Myocyte (in vitro differentiated cells): ENCODE data around the gene PLA2G12B. TPM values are rescaled to one million over a fixed set of nuclear protein-coding genes. Genes with fewer than 3 reads are reported as not detected.
"Not testable (repeated sequence)": the region's sequence is repeated elsewhere in the genome, so short reads cannot be mapped to it uniquely, and the experiment has no call there.

Experiments used
- DNase-seq: peaks from one replicate; pipeline ENCODE4 v3.0.0-alpha.2; 2012; ENCODE audit warnings: low read depth
- polyA plus RNA-seq: library from polyadenylated mRNA; unstranded; fragments of >200 nt; gene quantifications from one replicate; pipeline ENCODE4 v1.2.1, GENCODE V29; 2012; ENCODE audit warnings: missing spikeins
- total RNA-seq: library from RNA; depleted of rRNA; stranded (reverse); fragments of >200 nt; gene quantifications from 2 replicates; pipeline ENCODE4 v1.2.3, GENCODE V29; 2014

Gene PLA2G12B, protein sequence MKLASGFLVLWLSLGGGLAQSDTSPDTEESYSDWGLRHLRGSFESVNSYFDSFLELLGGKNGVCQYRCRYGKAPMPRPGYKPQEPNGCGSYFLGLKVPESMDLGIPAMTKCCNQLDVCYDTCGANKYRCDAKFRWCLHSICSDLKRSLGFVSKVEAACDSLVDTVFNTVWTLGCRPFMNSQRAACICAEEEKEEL
- total RNA-seq, result not detected in 2 replicates
- polyA plus RNA-seq, result not detected

DNA sequence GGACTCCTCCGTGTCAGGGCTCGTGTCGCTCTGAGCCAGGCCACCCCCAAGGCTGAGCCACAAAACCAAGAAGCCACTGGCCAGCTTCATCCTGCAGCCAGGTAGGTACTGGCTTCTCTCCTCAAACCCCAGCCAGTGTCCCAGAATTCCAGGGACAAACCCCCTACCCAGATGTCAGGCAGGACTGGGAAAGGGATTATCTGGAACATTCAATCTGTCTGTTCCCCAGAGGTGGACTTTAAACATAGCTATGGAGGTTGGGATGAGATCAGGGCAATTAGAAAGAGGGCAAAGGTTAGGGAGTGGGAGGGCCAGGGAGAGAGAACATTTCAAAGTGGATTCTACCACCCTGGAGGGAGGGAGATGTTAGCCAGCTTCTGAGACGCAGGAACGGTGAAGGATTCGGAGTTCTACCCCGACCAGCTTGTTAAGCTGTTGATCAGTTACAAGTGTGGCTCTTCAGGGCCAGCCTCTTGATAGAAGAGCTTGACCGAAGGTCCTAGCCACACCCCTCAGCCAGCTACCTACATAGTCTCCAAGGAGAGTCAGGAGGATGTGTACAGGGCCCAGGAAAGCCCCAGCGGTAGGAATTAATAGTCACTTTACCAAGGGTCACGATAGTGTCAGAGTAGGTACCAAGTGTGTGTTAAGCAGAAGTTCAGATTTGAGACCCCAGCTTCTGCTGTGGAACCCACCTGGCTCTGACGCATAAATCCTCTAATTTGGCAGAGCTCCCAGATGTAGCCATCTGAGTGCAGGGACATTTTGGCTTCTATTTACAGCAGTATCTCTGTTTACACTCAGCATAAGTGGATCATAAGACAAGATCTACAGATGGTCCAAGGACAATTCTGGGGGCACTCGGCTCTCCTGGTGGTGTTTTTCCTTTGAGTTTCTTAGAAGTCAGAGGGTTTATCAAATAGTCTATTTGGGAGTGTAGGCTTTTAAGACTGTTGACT is at the start of gene PLA2G12B:
Gene PLA2G12B (minus strand): TSS at position 211 of the 959 bp plus-strand sequence. CDS start 121 bp downstream, at position 90.
- DNase-seq, result no peak

DNA sequence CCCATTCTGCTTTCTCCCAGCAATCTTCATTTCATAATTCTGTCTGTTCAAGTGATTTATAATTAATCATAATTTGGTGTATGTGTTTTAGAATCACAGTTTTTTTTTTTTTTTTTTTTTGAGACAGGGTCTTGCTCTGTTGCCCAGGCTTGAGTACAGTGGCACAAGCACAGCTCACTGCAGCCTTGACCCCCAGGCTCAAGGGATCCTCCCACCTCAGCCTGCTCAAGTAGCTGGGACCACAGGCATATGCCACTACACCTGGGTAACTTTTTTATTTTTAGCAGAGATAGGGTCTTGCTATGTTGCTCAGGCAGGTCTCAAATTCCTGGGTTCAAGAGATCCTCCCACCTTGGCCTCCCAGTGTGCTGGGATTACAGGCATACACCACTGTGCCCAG is 49.2 kb upstream of the PLA2G12B start:
- no peak for DNase-seq

DNA sequence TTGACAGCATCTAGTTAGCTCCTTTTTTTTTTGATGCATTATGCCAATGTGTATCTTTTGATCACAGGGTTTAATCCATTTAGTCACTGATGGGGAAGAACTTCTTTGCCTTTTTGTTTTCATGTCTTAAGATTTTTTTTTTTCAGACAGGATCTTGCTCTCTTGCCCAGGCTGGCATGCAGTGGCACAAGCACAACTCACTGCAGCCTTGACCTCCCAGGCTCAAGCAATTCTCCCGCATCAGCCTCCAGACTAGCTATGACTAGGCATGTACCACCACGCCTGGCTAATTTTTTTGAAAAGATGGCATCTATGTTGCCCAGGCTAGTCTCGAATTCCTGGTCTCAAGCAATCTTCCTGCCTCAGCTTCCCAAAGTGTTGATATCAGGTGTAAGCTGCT is 46.4 kb upstream of the PLA2G12B start:
- DNase-seq, result no peak

DNA sequence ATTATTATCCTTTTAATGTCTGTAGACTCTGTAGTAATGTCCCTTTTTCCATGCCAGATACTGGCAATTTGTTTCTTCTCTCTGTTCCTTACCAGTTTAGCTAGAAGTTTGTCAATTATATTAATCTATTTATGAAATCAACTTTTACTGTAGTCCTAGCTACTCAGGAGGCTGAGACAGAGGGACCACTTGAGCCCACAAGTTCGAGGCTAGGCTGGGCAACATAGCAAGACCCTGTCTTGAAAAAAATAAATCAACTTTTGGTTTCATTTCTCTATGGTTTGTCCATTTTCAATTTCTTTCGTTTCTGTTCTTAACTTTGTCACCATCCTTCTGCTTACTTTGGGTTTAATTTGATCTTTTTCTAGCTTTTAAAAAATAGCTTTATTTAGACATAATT is 42.5 kb upstream of the PLA2G12B start:
- no peak for DNase-seq

DNA sequence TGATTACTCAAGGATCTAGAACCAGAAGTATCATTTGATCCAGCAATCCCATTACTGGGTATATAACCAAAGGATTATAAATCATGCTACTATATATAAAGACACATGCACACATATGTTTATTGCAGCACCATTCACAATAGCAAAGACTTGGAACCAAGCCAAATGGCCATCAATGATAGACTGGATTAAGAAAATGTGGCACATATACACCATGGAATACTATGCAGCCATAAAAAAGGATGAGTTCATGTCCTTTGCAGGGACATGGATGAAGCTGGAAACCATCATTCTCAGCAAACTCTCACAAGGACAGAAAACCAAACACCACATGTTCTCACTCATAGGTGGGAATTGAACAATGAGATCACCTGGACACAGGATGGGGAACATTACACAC is 40.9 kb upstream of the PLA2G12B start:
- DNase-seq, result not testable (repeated sequence)

DNA sequence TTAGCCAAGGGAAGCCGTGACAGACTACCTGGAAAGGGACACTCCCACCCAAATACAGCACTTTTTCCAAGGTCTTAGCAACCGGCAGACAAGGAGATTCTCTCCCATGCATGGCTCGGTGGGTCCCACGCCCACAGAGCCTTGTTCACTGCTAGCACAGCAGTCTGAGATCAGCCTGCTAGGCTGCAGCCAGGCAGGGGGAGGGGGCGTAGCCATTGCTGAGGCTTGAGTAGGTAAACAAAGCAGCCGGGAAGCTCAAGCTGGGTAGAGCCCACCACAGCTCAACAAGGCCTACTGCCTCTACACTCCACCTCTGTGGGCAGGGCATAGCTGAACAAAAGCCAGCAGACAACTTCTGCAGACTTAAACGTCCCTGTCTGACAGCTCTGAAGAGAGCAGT is 35.2 kb upstream of the PLA2G12B start:
- not testable (repeated sequence) for DNase-seq

DNA sequence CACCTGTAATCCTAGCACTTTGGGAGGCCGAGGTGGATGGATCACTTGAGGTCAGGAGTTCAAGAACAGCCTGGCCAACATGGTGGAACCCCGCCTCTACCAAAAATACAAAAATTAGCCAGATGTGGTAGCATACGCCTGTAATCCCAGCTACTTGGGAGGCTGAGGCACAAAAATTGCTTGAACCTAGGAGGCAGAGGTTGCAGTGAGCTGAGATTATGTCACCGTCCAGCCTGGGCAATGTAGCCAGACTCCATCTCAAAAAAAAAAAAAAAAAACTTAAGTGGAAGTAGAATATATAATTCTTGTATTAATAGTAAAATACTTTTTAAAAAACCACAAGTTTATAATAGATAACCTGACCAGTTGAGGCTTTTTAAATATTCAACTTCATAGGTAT is 30.0 kb upstream of the PLA2G12B start:
- not testable (repeated sequence) for DNase-seq

DNA sequence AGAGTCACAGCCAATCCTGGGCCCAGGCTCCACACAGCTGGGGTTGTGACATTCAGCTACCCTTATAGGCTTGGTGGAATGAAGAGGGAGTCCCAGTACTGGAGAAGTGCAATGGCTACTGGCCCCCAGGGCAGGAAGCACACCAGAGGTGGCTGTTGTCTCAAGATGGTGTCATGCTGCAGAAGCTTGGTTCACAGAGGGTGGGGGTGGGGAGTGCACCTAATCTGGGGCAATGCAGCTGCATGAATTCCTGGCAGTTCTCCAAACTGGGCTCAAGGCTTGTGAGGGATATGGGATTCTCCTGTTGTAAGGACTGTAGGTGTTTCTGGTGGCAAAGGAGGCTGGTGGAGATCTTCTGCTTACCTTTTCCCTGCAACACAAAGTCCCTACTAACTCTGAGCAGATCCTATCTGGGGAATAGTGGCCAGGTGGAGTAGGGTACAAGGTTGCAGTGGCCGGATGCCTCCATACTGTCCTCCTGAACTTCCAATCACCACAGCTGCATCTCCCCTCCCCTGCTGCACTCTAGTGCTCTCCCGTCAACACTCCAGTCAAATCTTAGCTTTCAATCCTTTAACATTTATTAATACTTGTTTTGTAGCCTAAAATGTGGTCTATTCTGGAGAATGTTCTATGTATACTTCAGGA is 27.4 kb upstream of the PLA2G12B start:
- DNase-seq, result peak; percentile 18

DNA sequence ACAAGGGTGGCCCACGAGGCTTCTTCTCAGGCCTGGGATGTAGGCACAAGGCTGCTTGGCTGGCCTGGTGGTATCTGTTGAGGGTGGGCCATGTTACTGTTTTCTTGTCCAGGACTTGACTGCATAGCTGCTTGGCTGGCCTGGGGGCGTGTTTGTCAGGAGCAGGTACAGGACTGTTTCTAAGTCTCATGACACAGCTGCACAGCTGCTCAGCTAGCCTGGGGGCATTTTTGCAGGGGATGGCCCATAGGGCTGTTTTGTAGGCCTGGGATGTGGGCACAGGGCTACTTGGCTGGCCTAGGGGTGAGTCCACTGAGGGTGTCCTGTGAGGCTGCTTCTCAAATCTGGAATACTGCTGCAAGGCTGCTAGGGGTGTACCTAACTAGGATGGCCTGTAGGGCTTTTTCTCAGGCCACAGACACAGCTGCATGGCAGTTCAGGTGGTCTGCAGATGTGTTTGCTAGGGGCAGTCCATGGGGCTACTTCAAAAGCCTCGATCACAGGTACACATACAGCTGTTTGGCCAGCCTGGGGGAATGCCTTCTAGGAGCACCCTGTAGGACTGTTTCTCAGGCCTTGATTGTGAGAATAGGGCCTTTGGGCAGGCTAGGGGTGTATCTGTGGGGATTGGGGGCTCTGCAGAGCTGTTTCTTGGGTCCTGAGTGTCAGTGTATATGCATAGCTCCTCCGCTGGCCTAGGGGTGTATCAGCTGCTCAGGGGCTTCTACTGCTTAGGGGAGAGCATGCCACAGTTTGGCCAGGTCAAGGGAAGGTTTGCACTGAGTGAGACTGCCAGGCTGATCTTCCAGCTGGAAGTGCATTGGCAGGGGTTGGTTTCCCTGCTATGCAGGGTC is 26.6 kb upstream of the PLA2G12B start:
- no peak for DNase-seq

DNA sequence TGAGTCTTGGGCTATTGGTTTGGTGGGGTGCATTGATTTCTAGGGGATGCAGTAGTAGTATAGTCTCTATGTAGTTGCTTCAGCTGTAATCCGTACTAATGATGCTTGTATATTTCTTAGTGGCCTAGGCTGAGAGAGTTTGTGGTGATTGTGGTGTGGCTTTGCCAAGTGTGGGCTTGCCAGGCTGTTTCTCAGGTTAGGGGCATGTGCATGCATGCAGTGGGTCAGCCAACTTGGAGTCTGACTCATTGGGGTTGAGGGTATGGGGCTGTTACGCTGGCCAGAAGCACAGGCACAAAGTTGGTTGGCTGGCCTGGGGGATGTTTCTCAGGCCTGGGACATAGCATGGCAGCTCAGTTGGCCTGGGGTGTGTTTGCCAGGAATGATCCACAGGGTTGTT is 25.7 kb upstream of the PLA2G12B start:
- peak; percentile 22 for DNase-seq

DNA sequence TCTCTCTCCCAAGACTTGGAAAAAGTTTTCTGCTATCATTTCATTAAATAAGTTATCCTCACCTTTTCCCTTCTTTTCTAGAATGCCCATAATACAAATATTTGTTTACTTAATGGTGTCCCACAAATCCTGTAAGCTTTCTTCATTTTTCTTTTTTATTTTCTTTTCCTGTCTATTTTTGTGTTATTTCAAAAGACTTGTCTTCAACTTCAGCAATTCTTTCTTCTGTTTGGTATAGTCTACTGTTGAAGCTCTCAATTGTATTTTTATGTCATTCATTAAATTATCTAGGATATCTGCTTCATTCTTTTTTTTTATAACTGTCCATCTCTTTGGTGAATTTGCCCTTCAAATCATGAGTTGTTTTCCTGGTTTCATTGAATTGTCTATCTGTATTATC is 25.1 kb upstream of the PLA2G12B start:
- no peak for DNase-seq

DNA sequence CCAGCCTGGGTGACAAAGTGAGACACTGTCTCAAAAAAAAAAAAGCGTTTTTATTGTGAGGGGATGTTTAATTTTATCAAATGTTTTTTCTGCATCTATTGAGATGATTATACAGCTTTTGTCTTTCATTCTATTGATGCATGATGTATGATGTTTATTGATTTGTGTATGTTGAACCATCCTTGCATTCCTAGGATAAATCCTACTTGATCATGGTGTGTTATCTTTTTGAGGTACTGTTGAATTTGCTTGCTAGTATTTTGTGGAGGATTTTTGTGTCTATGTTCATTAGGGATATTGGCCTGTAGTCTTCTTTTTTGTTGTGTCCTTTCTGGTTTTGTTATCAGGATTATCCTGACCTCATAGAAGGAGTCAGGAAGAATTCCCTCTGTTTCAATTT is 22.3 kb upstream of the PLA2G12B start:
- no peak for DNase-seq

DNA sequence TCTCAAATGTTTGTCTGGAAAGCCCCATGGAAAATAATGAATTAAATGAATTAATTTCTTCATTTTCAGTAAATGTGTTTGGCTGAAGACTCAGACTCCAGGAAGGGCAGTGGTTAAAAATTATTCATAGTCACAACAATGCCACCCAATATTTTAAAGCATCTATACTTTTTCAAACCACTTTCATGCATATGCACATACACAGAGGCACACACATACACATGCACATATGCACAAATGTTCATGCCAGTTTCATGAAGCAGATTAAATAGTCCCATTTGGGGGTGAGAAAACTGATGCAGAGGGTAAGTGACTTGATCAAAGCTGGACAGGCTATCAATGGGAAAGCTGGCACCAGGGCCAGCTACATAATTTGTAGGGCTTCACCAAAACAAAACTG is 1.4 kb upstream of the PLA2G12B start:
- no peak for DNase-seq

DNA sequence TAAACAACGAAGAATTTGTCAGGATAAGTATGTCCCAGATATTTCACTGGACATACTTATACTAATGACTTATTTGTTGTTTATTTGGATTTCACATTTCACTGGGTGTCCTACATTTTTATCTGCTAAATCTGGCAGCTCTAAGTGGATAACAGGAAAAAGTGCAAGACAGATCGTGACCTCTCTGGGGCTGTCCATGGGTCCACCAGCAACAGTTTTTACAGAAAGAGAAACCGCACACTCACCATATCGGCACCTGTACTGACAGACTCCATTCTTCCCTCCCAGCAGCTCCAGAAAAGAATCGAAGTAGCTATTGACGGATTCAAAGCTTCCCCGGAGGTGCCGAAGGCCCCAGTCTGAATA is 393 bp downstream of the PLA2G12B start:
- DNase-seq, result no peak

DNA sequence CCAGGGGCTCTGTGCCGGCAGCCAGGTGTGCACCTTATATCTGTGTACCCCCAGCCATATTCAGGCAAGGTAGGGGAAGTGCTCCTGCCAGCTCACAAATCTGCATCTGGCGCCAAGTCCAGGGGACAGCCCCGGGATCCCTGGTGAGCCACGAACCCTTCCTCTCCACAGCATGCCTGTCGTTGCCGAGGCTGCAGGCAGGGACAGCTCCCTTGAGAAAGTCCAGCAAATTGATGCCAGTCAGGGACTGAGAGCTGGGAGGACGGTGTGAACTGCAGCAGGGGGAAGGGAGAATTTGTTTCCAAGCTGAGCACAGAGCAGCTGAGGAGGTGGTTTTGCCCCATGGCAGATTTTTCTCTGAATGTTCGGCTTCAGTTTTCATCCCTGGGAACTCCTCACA is 919 bp downstream of the PLA2G12B start:
- peak; percentile 58 for DNase-seq

DNA sequence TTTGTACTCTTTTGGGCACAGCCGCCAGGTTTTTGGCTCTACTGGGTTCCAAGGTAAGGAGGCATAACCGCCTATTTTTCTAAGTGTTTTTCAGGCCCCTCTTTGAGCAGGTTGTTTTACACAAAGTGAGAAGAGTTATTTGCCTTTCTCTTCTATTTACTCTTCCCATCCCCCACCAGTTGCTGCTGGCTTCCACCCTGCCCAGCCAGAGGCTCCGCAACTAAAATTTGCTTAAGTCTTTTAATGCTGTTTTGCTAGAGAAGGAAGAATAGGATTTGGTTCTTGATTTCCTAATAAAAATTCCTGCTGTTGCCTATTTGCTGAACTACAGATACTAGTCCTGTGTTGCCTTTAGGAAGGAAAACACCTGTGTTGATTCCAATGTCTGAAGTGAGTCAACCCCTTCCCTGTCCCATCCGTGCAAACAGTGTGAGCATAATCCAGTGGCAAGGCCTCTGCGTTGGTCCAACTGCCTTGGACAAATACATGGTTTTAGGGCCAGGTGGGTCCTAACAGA is 1.9 kb downstream of the PLA2G12B start:
- no peak for DNase-seq

DNA sequence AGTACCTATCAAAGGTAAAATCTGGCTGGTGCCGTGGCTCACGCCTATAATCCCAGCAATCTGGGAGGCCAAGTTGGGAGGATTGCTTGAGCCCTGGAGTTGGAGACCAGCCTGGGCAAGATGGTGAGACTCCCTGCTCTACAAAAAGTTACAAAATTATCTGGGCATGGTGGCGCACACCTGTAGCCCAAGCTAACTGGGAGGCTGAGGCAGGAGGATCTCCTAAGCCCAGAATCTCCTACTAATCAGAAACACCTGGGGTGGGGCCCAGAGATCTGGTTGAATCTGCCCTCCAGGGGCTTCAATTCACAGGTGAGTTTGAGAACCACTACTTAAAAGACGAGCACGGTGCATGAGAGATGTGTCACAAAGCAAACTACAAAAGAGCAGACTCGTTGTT is 2.4 kb downstream of the PLA2G12B start:
- DNase-seq, result no peak

DNA sequence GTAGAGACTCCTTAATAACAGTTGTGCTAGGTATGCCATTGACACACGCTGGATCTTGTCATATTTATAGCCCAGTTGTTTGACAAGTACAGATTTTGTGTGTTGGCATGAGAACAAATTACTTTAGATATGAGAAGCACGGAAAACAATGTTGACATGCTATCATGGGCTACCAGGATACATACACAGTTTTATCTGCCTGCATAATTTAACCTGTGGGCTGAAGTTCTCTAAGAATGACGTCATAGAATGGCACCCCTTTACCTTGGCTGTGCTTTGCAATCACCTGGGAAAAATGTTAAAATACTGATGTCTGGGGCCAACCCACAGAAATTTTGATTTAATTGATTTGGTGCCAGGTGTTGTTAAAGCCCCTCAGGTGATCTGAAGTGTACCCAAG is 2.8 kb downstream of the PLA2G12B start:
- DNase-seq, result no peak

DNA sequence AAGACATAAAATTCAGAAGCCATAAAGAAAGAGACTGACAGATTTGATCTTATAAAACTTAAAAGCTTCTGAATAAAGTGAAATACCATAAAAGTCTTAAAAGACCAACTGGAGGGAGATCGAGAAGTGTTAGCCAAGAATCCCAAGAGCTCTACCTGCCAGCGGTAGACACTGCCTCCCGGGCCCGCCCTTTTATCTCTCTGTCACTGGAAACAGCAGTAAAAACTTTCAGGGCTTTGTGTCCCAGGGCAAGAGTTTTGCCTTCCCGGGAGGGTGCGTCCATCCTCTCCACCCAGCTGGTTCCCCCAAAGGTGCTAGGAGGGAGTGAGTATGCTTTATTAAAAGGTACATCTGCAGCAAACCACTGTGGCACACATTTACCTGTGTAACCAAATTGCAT is 5.8 kb downstream of the PLA2G12B start:
- DNase-seq, result no peak

DNA sequence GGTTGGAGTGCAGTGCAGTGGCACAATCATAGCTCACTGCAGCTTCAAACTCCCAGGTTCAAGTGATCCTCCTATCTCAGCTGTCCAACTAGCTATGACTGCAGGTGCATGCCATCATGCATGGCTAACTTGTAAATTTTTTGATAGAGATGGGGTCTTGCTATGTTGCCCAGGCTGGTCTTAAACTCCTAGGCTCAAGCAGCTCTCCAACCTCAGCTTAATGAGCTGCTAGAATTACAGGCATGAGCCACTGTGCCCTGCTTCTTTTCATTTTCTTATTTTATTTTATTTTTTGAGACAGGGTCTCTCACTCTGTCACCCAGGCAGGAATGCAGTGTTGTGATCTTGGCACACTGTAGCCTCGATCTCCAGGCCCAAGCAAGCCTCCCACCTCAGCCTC is 7.6 kb downstream of the PLA2G12B start:
- DNase-seq, result no peak
